ENCODE data around the gene DNMT3A.

DNMT3A gene

DNA sequence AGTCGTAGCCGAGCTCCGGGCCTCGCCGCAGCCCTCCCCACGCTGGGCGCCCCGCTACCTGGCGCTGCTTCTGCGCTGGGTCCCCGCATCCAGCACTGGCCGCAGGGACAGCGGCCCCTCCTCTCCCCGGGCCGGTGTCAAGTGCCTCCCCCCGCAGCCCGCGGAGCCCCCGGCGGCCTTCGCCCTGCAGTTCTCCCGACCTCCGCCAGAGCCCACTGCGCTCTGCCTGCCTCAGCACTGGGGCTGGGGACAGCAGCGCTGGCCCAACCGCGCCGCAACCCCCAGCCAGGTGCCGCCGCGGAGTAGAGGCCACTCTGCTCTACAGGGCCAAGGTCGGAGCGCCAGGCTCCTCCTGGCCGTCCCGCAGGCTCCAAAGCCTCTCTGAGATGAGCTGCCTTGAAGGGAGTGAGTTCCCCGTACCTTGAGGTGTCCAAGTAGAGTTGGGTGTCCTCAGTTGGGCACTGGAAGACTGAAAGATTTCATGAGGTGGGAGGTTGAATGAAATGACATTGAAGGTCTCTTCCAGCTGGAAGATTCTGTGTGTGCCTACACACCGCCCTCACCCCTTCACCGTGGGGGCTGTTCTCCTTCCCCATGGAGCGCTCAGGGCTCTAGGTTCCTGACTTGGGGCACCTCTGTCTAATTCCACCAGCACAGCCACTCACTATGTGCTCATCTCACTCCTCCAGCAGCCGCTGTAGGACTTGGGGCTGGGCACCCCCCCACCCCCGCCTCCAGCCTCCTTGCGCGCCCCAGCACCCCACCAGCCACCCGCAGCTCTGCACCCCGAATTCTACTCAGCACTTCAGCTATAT, 854 bp upstream of the DNMT3A start:
- DNase-seq, result peak; percentile 81

DNA sequence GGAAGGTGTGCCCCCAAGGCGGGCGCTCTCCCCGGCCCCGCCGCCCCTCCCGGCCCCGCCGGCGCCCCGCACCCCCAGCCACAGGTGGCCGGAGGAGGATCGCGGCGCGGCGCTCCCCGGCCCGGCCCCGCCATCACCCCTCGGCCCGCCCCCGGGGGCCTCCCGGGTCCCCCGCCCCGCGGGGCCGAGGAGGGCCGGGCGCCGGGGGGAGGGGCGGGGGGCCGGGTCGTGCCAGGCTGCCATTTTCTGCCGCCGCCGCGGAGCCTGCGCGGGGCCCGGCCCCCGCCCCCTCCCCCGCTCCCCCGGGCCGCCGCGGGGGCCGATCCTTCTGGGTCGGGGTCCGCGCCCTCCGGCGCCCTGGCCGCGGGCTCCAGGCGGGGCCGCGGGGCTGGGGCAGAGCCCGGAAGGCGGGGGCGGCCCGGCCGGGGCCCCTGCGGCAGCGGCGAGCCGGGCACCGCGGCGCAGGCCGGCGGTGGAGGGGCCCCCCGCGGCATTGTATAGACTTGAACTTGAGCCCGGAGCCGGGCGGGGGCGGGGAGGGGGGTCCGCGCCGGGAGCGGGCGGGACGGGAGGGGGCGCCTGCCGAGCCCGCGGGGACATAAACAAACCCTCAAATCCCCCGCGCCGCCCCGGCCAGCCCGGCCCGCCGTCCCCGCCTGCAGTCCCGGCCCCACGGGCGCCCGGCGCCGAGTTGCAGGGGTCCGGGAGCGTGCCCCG, 556 bp downstream of the DNMT3A start:
- peak; percentile 55 for DNase-seq

DNA sequence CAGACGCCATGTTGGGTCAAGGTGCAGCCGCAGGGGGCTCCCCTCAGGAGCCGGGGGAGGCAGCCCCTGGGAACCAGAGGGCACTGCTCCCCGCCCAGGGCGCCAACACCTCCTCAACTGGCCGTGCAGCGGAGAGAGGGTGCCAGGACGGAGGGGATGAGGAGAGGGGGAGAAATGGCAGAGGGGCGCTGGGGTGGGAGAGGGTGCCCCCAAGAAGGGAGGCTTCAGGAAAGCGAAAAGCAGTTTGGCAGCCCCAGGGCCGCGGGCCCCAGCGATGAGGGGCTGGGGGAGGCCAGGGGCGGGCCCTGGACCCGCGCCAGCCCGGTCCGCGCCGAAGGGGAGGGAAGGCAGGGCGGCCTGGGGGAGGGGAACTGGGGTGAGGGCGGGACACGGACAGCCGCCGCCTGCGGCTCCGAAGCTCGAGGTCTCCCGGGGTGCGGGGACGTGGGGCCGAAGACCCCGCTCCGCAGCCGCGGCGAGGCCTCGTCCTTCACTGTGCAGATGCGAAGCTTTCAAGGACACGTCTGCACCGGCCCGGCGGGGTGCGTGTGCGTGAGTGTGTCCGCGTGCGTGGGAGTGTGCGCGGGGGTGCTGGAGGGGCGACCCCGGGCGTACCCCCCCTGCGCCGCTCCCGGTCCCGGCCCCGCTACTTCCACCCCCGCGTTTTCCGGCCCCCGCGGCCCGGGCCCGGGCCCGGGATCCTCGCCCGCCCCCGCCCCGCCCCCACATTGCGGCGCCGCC, 1.4 kb downstream of the DNMT3A start:
- peak; percentile 50 for DNase-seq

DNA sequence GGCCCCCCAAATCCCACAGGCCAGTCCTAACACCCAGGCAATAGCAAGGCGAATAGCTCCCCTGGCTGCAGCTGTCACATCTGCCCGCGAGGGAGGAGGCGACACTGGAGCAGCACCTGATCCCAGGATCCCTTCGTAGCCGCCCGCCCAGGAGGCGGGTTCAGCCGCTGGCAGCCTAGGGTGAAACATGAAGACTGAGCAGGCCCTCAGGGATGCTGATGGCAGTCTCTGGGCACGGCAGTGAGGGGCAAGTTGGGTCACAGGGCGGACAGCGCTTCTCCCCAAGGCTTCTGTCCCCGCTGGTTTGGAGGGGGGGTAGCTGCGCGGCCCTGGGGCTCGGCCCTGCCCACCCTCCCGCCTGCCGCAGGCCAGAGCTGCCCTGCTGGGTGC, 1.9 kb downstream of the DNMT3A start:
- DNase-seq, result no peak

DNA sequence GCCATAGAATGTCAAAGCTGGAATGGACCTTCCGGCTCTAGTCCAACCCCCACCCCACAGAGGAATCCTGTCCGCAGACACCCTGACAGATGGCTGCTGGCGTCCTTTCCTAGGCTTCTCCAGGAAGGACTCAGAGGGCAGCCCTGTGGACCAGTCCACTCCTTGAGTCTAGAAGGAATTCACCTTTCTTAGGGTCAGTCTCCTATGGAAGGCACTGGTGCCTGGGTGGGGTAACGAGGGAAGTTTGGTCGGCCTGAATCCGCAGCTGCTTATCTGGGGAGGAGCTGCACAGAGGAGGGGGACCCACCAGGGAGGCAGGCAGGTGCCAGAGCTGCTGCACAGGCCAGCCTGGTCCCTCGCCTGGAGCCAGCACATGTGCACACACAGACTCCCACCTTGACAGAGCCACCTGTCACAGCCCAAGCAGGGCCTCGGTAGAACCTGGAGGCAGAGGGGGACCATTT, 2.5 kb downstream of the DNMT3A start:
- DNase-seq, result no peak

DNA sequence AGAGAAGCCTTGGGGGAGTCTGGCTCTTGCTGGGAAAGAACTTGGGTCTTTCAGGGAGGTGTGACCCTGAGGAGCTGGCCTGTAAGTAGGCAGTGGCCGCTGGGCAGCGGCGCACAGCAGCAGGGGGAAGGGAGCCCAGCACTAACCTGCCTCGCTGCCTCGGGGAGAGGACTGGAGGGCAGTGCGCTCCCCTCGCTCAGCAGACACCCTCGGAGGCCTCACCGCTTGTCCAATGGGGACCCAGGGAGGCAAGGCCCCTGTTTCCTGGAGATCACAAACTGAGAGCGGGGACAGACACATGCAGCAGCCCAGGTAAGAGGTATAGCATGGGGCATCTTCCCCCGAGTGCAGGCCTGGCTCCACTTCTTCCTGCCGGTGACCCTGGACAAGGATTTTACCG, 3.3 kb downstream of the DNMT3A start:
- DNase-seq, result no peak

DNA sequence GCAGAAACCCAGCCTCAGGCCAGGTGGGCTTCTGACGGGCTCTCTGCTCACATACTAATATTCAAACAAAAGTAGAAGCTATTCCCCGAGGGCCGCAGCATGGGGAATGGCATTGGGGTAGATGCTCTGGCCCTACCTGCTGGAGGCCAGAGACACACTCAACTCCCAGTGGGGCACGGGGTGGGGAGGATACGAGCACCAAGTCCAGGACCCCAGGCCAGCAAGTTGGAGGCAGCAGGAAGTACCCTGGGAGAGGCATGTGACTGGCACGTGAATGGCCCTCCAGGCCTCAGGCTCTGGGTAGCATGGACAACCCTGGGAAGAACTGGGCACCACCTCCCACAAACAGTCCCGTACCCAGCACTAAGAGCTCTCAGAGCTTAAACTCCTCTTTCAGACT, 3.8 kb downstream of the DNMT3A start:
- DNase-seq, result no peak

DNA sequence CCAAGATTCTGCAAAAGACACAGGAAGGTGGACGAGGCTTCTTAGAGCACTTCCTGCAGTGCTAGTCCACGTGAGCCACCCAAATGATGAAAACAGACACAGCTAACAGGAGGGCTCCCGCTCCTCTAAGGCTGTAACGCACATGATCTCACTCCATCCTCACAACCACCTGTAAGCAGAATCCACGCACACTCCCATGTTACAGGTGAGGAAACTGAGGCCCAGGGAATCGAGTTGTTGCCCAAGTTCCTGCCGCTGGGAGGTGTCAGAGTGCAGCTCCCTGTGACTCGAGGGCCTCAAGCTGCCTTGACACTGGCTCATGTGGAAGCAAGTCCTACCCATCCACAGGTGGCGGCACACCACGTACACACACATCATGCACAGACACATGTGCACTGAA, 4.4 kb downstream of the DNMT3A start:
- DNase-seq, result peak; percentile 51

DNA sequence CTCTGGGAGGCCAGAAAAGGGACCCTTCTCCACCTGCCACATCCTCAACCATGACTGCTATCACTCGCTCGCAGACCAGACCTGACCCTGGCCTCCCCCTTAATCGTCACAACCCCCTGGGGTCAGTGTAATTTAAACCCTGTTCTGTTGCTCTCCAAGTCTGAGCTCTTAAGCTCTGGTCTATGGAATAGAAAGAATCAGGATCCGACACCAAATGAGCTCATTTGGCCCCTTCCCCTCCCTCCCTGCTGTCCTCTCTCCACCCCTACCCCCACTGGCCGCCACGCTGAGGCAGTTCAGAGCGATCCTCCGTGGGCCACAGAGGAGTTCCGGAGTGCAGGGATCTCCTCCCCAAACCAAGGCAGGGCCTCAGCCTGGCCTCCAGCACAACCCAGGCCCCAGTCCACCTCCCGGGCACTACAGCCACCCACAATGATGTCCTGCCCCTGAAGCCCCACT, 5.3 kb downstream of the DNMT3A start:
- no peak for DNase-seq

DNA sequence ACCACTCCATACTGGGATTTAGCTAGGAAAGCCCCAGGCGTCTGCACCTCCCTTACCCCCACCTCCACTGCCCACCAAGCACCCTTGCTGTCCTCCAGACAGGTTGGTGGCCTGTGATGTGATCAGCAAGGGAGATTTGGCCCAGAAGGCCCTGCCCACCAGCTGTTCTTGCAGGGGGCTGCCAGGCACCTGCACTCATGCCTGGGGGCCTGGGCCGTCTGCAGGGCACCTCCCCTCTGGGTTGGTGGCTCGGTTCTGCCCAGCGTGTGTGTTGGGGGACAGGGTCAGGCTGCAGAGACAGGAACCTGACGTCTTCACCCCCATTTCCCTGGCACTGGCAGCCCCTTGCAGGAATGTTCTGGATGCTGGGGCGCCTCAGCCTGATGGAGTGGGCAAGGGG, 5.8 kb downstream of the DNMT3A start:
- no peak for DNase-seq

DNA sequence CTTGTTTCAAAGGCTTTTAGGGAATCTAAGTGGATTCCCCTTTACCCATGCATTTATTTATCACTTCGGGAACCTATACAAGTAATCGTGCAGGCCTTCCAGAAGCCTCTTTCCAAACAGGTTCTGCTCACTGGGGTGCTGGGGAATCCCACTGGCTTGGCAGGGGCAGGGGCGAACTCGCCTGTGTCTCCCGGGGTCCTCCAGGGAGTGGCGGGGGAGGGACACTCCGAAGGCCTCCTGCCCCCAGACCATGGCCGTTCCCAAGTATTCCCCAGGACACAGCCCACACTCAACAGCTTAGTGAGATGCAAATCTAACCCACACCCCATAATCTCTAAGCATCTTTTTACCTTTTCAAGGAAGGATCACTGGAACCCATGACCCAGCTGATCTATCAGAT, 6.5 kb downstream of the DNMT3A start:
- DNase-seq, result no peak

DNA sequence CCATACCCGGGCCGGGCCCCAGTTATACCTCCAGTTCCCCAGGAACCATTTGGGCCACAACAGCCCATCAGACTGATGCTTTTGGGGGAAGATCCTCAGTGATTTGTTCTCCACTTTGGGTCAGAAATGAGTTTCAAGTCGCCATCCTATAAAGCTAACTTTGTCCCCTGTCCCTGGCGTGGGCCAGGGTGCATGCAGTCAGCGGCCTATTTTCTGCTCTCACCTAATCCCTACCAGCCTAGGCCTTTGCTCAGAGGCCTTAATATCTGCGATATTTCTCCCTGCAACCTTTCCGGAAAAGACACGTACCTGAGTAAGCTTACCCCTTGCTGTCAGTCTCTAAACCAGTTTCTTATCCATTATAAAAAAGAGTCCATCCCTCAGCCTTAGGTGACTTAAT, 7.2 kb downstream of the DNMT3A start:
- DNase-seq, result no peak

DNA sequence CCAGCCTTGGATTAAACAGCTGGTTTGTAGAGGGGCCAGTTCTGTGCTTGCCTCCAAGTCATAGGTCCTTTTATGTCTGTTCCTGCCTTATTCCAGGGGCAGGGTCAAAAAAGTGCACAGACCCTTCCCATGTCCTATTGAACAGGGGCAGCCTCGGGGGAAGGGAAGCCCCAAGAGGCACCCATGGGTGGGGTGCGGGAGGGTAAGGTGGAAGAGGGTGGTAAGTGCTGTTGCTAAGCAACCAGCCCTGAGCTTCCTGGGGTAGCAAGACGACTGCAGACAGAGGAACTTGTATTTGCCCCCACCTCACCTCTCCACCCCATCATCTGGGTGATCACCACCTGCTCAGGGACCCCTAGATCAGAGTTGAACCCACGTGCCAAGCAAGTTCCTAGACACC, 7.7 kb downstream of the DNMT3A start:
- DNase-seq, result peak; percentile 53

DNA sequence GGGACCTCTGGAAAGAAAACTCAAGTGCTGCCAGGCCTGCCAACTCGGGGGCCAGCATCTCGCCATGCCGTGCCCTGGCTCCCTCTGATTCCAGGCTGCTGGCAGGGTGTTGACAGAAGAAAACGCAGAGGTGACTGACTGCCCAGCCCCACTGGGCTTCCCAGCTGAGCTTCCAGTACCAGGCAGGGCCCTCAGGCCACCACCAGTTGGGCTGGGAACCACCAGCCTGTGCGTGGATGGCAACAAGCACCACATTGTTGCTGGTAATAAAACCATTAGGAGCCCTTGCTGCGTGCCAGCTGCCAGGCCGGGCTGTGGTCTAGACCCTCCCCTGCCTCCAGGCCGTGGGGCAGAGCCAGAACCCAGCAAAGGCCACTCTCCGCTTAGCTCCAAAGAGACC, 9.2 kb downstream of the DNMT3A start:
- no peak for DNase-seq

DNA sequence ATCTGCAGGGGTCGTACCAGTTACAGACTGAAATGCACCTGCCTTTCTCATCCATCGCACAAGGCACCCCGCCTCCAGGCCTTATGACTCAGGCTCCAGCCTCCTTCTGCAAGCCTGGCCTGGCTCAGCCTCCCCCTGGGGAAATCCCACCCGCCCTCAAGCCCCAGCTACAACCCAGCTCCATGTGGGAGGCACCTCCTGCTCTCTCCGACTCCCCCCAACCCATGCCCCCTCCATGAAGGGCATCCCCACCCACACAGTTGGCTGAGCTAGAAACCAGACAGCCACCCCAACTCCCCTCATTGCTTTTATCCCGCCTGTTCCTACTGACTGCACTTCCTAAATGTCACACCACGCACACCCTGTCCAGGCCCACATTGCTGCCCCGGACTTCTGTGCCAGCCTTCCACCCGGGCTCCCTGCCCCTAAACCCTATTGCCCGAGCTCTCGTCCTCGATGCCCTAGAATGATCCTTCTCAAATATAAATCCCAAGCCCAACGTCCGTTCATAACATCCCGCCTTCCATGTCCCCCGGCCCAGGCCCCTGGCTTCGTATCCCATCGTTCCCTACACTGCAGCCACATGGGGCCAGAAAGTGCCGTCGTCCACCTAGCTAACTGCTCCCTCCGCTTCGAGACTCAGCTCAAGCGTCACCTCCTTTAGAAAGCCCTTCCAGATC, 9.9 kb downstream of the DNMT3A start:
- DNase-seq, result no peak

DNA sequence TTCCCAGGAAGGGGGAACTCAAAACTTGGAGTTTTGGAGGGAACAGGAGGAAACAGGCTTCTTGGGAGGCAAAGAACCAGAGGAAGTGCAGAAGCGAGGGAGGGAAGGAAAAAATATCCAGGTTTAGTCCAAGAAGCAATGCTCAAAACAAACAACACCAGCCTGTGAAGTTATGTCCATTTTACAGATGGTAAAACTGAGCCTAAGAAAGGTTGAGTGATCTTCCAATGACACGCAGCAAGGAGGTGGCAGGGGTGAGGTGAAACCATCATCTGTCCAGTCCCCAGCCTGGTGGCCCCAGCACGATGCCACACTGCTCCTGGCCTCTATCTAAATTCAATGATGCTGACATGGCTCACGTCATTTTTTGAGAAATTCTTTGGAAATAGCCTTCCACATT, 10.8 kb downstream of the DNMT3A start:
- DNase-seq, result no peak

DNA sequence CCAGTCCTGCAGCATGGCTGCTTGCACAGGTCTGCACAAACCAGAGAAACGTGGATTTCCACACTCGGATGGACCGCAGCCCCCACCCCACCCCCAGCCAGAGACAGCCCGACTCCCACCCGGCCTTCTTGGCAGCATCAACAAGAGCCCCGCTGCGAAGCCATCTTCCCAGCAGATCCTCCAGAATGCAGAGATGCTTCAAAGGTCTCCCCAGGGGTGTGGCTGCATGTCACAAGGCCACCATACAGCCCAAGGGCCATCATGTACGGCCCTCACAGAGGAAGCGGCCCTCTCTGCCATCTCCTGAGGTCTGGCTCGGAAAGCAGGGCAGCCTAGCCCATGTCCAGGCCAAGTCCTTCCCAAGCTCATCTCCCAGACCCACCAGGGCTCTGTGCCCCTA, 11.5 kb downstream of the DNMT3A start:
- DNase-seq, result no peak

DNA sequence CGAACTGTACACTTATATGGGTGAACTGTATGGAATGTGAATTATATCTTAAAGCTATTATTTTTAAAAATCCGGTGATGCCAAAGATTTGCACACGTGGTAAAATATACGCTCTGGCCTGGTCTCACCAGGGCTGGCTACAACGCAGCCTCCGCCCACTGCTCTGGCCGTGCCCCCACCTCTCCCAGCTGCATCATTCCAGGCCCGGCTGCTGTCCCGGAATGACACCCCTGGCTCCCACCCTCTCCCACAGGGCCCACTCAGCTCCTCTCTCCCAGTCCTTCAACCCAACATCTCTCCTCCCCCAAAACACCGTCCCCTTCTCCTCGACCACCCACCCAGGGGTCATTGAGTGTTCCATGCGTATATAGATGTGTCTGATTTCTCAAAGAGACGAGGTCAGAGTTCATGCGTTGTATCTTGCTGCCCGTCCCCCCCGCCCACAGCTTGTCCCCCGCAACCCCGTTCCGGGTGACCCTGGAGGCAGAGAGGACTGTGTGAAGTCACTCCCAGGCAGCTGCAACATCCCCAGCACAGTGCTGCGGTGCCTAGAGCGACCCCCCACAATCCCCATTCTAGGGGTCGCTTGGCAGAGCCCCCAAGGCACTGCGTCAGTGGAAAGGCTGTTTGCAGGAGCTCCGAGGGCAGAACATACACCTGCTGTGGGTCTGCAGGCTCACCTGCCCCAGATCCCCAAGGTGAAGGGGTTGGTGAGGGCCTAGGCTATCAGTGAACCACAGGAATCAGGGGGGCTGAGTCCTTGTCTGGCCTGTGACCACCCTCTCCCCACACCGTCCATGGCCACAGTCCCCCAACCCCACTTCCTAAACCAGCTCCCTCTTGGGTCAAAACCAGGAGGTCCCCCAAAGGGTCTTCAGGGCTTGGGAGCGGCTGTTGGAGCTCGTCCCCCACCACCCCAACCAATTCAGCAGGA, 13.3 kb downstream of the DNMT3A start:
- DNase-seq, result no peak

DNA sequence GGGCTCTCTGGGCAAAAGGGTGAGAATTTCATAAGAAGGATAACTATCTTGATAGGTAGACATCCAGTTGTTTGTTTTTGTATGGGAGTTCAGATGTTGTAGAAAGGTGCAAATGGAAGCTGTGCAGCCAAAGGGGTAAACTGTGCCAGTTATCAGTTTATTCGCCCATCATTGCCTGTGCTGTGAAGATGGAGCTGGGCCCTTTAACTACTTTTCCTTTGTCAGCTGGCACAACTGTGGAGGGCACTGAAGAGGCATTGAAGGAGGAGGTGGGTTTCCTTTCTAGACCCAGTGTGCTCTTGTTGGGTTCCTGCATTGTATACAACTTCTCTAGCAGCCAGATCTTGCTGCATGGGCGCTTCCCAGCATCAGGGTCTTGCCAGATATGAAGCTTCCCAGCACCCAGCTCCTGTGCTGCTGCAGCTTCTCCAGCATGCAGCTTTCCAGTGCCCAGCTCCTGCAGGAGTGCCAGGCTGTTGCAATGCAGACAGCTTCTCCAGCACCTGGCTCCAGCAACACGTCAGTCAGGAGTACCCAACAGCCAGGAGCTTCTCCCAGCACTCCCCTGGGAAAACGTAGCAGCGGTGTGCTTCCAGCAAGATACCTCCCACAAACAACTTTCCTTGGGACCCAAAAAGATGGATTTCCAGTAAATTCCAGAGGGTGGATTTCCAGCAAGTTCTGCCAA, 15.3 kb downstream of the DNMT3A start:
- DNase-seq, result no peak

DNA sequence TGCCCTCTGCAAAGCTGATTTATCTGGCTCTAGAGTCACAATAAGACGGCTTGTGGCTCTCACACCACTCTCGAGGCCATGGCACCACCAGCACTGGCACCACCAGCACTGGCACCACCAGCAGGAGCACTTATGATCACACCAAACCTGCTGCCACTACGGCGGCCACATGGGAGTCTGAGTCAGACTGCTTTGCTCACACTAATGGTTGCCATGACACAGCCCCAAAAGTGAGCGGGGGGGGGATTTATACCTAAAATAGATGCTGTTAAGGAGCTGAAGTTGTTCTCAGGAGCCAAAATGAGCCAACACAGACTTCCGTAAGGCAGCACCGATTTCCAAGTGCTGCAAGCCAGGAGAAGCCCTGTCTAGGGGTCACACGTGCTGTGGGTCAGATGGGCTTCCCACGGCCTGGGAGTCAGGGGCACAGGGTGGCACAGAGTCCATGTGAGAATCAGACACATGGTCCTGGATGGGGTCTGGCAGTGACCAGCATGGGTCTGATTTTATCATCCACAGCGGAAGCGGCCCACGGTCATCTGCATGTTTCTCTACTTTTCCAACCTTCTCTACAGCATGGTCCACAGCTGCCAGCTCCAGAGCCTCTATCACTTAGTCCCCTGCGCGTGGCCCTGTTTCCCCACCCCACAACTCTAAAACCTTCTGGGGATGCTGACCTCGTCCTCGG, 16.7 kb downstream of the DNMT3A start:
- DNase-seq, result peak; percentile 41

DNA sequence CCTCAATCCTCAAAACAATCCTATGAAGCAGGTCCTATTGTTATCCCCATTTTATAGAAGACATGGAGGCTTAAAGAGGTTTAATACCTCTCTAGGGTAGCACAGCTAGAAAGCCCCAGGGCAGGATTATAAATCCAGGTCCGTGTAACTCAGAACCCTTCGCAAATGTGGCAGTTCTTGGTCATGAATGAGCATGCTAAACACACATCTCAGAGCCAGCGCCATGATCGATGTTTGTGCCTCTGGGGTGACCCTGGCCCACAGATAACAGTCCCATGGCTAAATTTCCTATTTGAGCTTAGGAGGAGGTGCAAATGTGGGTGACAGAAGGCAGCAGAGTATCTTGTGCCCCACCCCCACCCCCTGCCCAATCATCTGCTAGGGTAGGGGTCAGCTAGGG, 17.5 kb downstream of the DNMT3A start:
- no peak for DNase-seq

Data from CD4-positive, alpha-beta T cell treated with Interleukin-17A for 4 hours (primary cell).